HG03442 (cell line): ENCODE measurements around the gene PTPRN2.

Experiments used
- ATAC-seq: cut with Tn5 transposase; IDR thresholded peaks from one replicate; pipeline ENCODE4 v1.9.1; 2021; ENCODE audit warnings: mild to moderate bottlenecking, moderate library complexity; ENCODE audit not compliant: unreplicated experiment

The PTPRN2 gene

GRCh38 chr7:158248816-158249215, 338.8 kb downstream of the PTPRN2 start:
- no peak for ATAC-seq

- ATAC-seq: no peak
Measured at GRCh38 chr7:158247758-158248487, 339.7 kb downstream of the PTPRN2 start.

GRCh38 chr7:158246960-158247673, 340.5 kb downstream of the PTPRN2 start:
- no peak for ATAC-seq

GRCh38 chr7:158246272-158246959, 341.2 kb downstream of the PTPRN2 start:
- no peak for ATAC-seq

GRCh38 chr7:158245724-158246041, 341.9 kb downstream of the PTPRN2 start:
- no peak for ATAC-seq

- ATAC-seq: no peak
Measured at GRCh38 chr7:158244873-158245723, 342.5 kb downstream of the PTPRN2 start.

GRCh38 chr7:158244430-158244829, 343.2 kb downstream of the PTPRN2 start:
- ATAC-seq: no peak

GRCh38 chr7:158241919-158242318, 345.7 kb downstream of the PTPRN2 start:
- no peak for ATAC-seq

- ATAC-seq: no peak
Measured at GRCh38 chr7:158240801-158241200, 346.8 kb downstream of the PTPRN2 start.

GRCh38 chr7:158239290-158239981, 348.2 kb downstream of the PTPRN2 start:
- ATAC-seq: no peak

GRCh38 chr7:158238616-158239289, 348.9 kb downstream of the PTPRN2 start:
- ATAC-seq: no peak

- no peak for ATAC-seq
Measured at GRCh38 chr7:158237672-158238335, 349.8 kb downstream of the PTPRN2 start.

- ATAC-seq: no peak
Measured at GRCh38 chr7:158236400-158236799, 351.2 kb downstream of the PTPRN2 start.

GRCh38 chr7:158235862-158236261, 351.8 kb downstream of the PTPRN2 start:
- ATAC-seq: no peak

- ATAC-seq: no peak
Measured at GRCh38 chr7:158229945-158230344, 357.7 kb downstream of the PTPRN2 start.

- no peak for ATAC-seq
Measured at GRCh38 chr7:158228986-158229385, 358.6 kb downstream of the PTPRN2 start.

- no peak for ATAC-seq
Measured at GRCh38 chr7:158228131-158228530, 359.5 kb downstream of the PTPRN2 start.

- ATAC-seq: no peak
Measured at GRCh38 chr7:158227258-158227984, 360.2 kb downstream of the PTPRN2 start.

GRCh38 chr7:158216198-158216597, 371.4 kb downstream of the PTPRN2 start:
- no peak for ATAC-seq
